Stimulated activated CD8-positive, alpha-beta memory T cell treated with anti-CD3 and anti-CD28 coated beads, Interleukin-15, amount 100 ng/mL, for 4 hours (primary cell): ENCODE results near the gene CDKN2A.

Experiments used
- DNase-seq, 2 donors: peaks; one replicate each; pipeline ENCODE4 v3.0.0-alpha.2; 2020; ENCODE audit warnings: low read depth in 2 of 2

CDKN2A gene

DNA sequence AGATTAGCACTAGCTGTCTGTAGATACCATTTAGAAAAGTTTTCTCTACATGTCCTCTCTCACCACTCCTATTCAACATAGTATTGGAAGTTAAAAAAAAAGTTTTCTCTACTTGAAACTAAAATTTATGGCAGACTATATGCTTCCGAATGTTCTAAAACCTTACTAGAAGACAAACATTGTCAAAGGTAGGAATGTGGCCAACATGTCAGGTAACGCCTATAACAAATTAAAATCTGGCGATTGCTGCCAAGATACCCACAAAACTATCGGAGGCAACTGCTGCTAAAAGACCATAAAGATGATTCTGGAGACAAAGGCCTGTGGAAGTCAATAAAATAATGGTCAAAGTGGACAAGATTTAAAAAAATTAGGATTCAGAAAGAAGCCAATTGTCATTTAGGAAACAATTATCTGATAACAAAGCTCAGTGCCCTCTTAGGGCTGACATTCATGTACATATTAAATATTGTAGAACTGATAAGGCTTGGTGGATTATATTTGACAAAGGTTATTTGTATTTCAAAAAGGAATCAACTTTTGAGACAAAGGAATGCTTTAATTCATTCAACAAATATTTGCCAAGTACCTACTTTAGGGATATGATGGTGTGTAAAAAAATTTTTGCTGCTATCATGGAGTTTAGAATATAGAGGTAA is 52.7 kb downstream of the CDKN2A start:
- no peak for DNase-seq

DNA sequence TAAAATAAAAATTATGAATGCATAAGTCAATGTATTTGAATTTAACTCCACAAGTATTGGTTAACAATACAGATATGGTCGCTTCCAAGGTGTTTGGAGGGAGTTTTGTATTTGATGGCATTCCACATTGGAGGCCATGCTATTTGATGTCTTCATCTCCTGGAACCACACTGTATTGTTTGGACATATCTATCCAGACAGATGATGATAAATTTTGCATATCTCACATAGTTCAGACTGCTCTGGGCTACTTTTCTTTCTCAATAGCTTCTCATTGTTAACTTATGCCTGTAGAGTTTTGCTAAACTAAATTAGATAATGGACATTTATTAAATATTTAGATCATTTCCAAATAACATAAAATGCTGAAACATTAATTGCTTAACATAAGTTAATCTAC is 58.0 kb downstream of the CDKN2A start:
- no peak for DNase-seq

DNA sequence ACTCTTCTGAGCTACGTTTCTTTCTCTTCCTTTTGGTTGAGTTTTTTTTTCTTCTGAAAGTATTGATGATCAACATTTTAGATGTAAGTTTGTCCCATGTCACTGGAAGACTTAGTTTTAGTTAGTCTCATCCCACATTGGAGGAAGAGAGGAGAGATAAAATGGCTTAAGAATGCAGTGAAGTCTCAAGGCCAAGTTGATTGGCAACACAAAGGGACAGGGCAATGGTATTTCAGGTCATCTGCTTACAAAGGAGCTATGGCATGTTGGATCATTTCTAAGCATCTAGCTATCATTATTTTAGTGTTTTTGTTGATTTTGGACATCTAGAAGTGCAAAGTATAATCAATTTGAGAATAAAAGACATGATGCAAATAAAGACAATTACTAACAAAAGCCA is 58.6 kb downstream of the CDKN2A start:
- DNase-seq, result no peak

DNA sequence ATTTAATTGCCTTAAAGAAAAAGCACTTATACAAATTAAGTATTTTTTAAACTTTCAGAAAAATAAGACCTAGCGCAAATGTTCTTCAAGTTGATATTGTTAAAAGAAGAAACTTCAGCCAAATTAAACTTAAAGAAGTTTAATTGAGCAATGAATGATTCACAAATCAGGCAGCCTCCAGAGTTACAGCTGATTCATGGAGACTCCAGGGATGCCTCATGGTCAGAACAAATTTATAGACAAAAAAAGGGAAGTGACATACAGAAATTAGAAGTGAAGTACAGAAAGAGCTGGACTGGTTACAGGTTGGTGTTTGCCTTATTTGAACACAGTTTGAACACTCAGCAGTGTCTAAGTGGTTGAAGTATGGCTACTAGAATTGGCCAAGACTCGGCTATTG is 60.3 kb downstream of the CDKN2A start:
- no peak for DNase-seq

DNA sequence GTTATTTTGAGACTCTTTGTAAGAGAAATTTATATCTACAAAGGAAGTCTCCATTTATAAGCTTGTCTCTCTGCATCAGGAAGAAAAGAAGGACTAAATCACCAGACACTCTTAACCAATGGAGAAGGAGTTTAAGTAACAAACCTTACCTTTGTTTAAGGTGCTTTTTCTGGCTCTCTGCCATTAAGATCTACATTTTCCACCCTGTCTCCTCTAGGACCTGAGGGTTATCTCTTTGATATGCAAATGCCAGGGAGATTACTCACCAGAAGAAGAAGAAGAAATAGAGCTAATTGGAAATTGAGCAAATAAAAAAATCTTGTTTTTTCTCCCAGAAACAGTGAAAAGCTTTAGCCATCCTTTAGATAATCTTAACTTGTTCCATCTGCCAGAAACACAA is 60.9 kb downstream of the CDKN2A start:
- no peak for DNase-seq

DNA sequence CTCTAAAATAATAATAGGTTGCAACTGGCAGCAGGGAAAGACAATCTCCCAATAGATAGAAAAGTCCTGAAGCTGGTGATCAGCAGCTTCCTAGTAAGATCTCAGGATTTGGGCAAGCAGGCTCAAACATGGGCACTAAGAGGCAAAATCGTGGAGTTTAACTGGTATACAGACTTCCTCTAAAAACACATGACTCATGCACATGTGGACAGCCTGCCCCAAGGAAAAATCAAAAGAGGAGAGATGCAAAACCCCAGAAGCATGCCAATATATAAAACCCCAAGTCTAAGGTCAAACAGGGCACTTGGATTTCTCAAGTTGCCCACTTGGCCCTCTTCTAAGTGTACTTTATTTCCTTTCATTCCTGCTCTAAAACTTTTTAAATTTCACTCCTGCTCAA is 62.8 kb downstream of the CDKN2A start:
- no peak for DNase-seq

DNA sequence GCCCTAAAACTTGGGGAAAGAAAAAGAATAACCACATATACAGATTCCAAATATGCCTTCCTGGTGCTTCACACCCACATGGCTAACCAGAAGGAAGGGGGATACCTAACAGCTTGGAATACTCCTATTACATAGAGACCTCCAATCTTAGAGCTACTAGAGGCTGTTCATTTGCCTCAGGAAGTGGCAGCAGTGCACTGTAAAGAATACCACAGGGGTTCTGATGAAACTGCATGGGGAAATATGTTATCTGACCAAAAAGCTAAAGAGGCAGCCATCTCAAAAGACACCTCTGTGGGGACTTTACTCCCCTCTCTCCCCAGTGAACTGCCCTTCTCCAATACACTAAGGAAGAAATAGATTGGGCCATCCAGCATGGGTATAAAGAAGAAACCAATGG is 66.4 kb downstream of the CDKN2A start:
- DNase-seq, result no peak

DNA sequence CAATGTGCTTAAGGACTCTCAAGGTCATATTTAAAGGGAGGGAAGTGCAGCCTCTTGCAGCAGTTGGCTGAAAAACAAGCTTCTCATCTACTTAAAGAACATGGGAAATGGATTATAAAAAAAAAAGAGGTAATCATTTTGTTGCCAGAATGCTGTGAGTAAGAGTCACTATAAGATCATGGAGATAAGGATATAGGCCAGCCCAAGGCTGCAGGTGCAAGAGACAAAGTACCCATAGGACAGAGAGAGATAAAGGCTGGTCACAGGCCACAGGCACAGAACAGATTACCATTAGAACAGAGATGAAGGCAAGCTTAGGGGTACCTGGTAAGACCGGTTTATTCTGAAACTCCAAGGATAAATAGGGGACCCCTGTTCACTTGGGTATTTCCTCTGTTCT is 70.5 kb downstream of the CDKN2A start:
- DNase-seq, result no peak

DNA sequence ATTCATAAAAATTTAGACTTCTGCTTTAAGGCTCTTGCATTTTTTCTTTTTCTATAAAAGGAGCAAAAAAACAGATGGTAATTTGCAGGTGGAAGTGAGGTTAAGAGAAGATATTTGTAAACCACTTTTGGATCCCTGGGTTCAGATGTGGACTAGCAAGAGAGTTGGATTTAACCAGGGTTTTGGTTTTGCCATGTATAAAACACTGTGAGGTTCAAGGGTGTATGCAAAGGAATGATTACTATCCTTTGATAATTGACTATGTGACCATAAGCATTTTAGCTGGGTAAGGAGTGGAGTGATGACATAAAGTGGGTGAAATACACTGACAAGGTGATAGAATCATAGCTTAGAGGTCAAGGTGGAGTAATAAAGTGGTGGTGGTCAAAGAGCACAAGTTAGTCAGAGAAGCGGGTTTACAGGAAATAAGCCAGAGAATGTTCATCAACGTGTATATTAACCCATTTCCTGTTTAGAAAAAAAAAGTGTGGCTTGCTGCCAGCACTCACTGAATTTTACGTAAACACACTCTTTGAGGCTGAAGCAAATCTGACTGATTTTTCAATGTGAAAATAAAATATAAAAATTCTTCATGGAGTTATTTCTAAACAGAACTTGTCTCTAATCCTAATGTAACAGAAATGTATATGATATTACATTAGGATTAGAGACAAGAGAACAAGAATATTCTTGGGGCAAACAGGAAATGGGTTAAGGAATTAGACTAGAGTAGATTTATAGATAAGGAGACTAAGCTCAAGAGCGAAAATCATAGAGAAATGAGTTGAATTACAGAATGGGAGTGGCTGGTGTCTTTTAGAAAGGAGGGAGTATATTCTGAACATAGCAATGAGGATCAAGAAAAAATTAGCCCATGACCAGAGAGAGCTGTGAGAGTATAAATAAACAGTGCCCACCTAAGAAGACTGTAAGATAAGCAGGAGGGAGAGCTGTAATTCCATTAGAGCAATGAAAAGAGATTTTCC is 74.5 kb downstream of the CDKN2A start:
- no peak for DNase-seq
